Sigmoid colon (tissue), 7 donors: ENCODE data around the gene PRKCSH. TPM values are rescaled to one million over a fixed set of nuclear protein-coding genes. Genes with fewer than 3 reads are reported as not detected.

ENCODE experiments used
- DNase-seq: peaks from one replicate; pipeline ENCODE4 v3.0.0-alpha.2; 2019
- H3K27ac ChIP-seq, 4 donors: fragments of 200-600 bp; sonication (generic); one replicate each; pipeline ENCODE4 v1.5.1; 2016 to 2019; ENCODE audit warnings: mild to moderate bottlenecking in 1 of 4
- H3K27me3 ChIP-seq, 3 donors: fragments of 200-600 bp; sonication (generic); one replicate each; pipeline ENCODE4 v1.5.1; 2019; ENCODE audit warnings: mild to moderate bottlenecking in 1 of 3
- H3K36me3 ChIP-seq, 4 donors: fragments of 200-600 bp; sonication (generic); one replicate each; pipeline ENCODE4 v1.5.1; 2016 to 2019
- H3K4me1 ChIP-seq, 4 donors: fragments of 200-600 bp; sonication (generic); one replicate each; pipeline ENCODE4 v1.5.1; 2017 to 2019
- H3K4me3 ChIP-seq, 4 donors: fragments of 200-600 bp; sonication (generic); one replicate each; pipeline ENCODE4 v1.5.1; 2017 to 2019; ENCODE audit warnings: mild to moderate bottlenecking in 2 of 4, moderate library complexity in 1 of 4
- H3K9me3 ChIP-seq, 4 donors: fragments of 200-600 bp in 3 of 4; sonication (generic) in 3 of 4; one replicate each; pipeline versions ENCODE4 v1.5.1 to v1.6.1; 2013 to 2019
- CTCF ChIP-seq, 4 experiments: fragments of 450-650 bp in 3 of 4; fragments of 200-600 bp in 1 of 4; IDR thresholded peaks; one replicate each; pipeline ENCODE4 v1.5.1; 2016 to 2019; ENCODE audit warnings: antibody characterized with exemption in 4 of 4, mild to moderate bottlenecking in 3 of 4, moderate library complexity in 2 of 4
- EP300 ChIP-seq, 4 donors: sonication (generic); formaldehyde crosslinking; IDR thresholded peaks; one replicate each; pipeline ENCODE4 v1.6.1; 2017; ENCODE audit warnings: antibody characterized with exemption in 4 of 4
- POLR2A ChIP-seq, 2 donors: fragments of 450-650 bp; IDR thresholded peaks; one replicate each; pipeline ENCODE4 v1.6.1; 2016; ENCODE audit warnings: antibody characterized with exemption in 2 of 2, mild to moderate bottlenecking in 2 of 2, moderate library complexity in 2 of 2
- POLR2AphosphoS5 ChIP-seq, 4 donors: sonication (generic); formaldehyde crosslinking; IDR thresholded peaks; one replicate each; pipeline ENCODE4 v1.6.1; 2017; ENCODE audit warnings: antibody characterized with exemption in 4 of 4
- WGBS, 2 donors: extraction: QIAGEN DNeasy Blood & Tissue Kit; methylation state at CpG; one replicate each; pipeline ENCODE4 v1.1.7; 2013; 5-methylcytosine and 5-hydroxymethylcytosine counted together
- intact Hi-C: fragments of 100-400 bp; cut with DNase I; formaldehyde crosslinking; loops from one replicate; pipeline ENCODE4 v1.15.1; 2023
- polyA plus RNA-seq, 3 donors: library from polyadenylated mRNA; stranded (reverse); fragments of 200-250 nt; gene quantifications; one replicate each; pipeline ENCODE4 v1.2.3, GENCODE V29; 2013
- total RNA-seq, 4 donors: library from RNA; depleted of rRNA; stranded (reverse); fragments of >200 nt; gene quantifications; one replicate each; pipeline ENCODE4 v1.1.0, GENCODE V29; 2016
- donor health status: healthy with polysubstance abuse.
- donor health status: Bipolar disorder and iron deficiency.
- donor health status: healthy.

Gene PRKCSH
- total and polyA plus RNA-seq, 7 donors: 57.6 to 187 (median 89.3) TPM

GRCh38 chr19:11390933-11391680, 44.3 kb upstream of the PRKCSH start:
- no peak overlapping the region for H3K4me3 ChIP-seq
- no peaks in the 10 kb centered on the region for H3K27me3 ChIP-seq
- H3K27ac ChIP-seq: no peak overlapping the region
- intact Hi-C loops: no loop called here
- no peak for TF ChIP-seq POLR2A (IDR thresholded peaks at IDR 0.05)
- no peaks in the 10 kb centered on the region for H3K36me3 ChIP-seq
- WGBS, 2 donors: 85% methylated on average over 4 of the region's 4 CpGs
- DNase-seq: no peak
- H3K4me1 ChIP-seq: no peaks in the 10 kb centered on the region
- H3K9me3 ChIP-seq: no peaks in the 10 kb centered on the region

- H3K36me3 ChIP-seq: no peaks in the 10 kb centered on the region
- no peak for TF ChIP-seq POLR2AphosphoS5 (IDR thresholded peaks at IDR 0.05)
- no peak for TF ChIP-seq EP300 (IDR thresholded peaks at IDR 0.05)
- no peak for TF ChIP-seq POLR2A (IDR thresholded peaks at IDR 0.05)
- TF ChIP-seq CTCF (IDR thresholded peaks at IDR 0.05): no peak
- H3K9me3 ChIP-seq: no peaks in the 10 kb centered on the region
- no peaks in the 10 kb centered on the region for H3K4me1 ChIP-seq
- H3K27me3 ChIP-seq: no peaks in the 10 kb centered on the region
- DNase-seq: no peak
- intact Hi-C loops: no loop called here
- H3K4me3 ChIP-seq: no peak overlapping the region
- no peak overlapping the region for H3K27ac ChIP-seq
- 93 to 94% methylated on average over 22 of the region's 22 CpGs for WGBS, 2 donors
Measured at GRCh38 chr19:11397089-11397610, 38.3 kb upstream of the PRKCSH start.

DNA sequence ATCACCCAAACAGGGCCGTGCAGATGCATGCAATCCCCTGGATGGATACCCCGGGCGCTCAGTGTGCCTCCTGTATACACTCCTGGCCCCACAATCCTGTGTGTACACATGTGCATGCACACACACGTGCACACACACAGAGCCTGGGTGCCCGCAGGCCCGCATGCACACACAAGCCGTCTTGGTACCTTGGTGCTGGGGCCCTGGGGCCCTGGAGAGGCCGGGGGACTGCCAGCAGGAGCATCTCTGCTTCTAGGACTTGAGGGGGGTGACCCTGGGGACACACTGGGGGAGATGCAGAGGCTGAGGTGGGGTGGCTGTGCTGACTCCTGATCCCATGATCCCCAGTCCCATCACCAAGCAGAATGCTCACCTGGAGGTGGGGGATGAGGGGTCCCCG, 35.8 kb upstream of the PRKCSH start:
- Histone ChIP-seq H3K27ac (no peak overlapping the region), H3K36me3 (no peaks in the 10 kb centered on the region), H3K27me3 (no peaks in the 10 kb centered on the region), H3K4me3 (no peak overlapping the region), H3K9me3 (no peaks in the 10 kb centered on the region), H3K4me1 (no peaks in the 10 kb centered on the region)
- intact Hi-C loops: no loop called here
- no peak for DNase-seq
- no peak for TF ChIP-seq EP300 (IDR thresholded peaks at IDR 0.05)
- WGBS, 2 donors: 92 to 94% methylated on average over 9 of the region's 9 CpGs

GRCh38 chr19:11400798-11401197, 34.6 kb upstream of the PRKCSH start:
- intact Hi-C loops: no loop called here
- Histone ChIP-seq H3K9me3 (no peaks in the 10 kb centered on the region), H3K27ac (no peak overlapping the region), H3K4me3 (no peak overlapping the region), H3K36me3 (no peaks in the 10 kb centered on the region), H3K27me3 (peaks cover 0 to under 1% (median 0%) of the 10 kb centered on the region in 3 donors), H3K4me1 (no peaks in the 10 kb centered on the region)
- no peak for DNase-seq
- no peak for TF ChIP-seq POLR2A (IDR thresholded peaks at IDR 0.05)
- TF ChIP-seq CTCF (IDR thresholded peaks at IDR 0.05): no peak
- no peak for TF ChIP-seq EP300 (IDR thresholded peaks at IDR 0.05)
- TF ChIP-seq POLR2AphosphoS5 (IDR thresholded peaks at IDR 0.05): no peak
- WGBS, 2 donors: 68 to 84% methylated on average over 1 of the region's 1 CpG

- no peaks in the 10 kb centered on the region for H3K36me3 ChIP-seq
- no peak overlapping the region for H3K27ac ChIP-seq
- H3K27me3 ChIP-seq: peaks cover 0 to 13% (median 11%) of the 10 kb centered on the region in 3 donors
- no peak for TF ChIP-seq CTCF (IDR thresholded peaks at IDR 0.05)
- TF ChIP-seq POLR2A (IDR thresholded peaks at IDR 0.05): no peak
- TF ChIP-seq POLR2AphosphoS5 (IDR thresholded peaks at IDR 0.05): no peak
- no peak for TF ChIP-seq EP300 (IDR thresholded peaks at IDR 0.05)
- intact Hi-C loops: no loop called here
- no peak overlapping the region for H3K4me3 ChIP-seq
- peaks cover 0 to 4% (median 0%) of the 10 kb centered on the region in 4 donors for H3K4me1 ChIP-seq
- DNase-seq: no peak
- no peaks in the 10 kb centered on the region for H3K9me3 ChIP-seq
- WGBS, 2 donors: 84 to 86% methylated on average over 9 of the region's 9 CpGs
Measured at GRCh38 chr19:11401808-11402543, 33.5 kb upstream of the PRKCSH start.
